Stimulated activated CD4-positive, alpha-beta T cell treated with anti-CD3 and anti-CD28 coated beads, Interleukin-15, amount 100 ng/mL, for 1 hour (primary cell): Measurements from ENCODE around the gene LYPD4.
"Not testable (repeated sequence)": the region's sequence is repeated elsewhere in the genome, so short reads cannot be mapped to it uniquely, and the experiment has no call there.

ENCODE experiments used
- DNase-seq, 2 donors: peaks; one replicate each; pipeline ENCODE4 v3.0.0-alpha.2; 2020; ENCODE audit warnings: low read depth in 1 of 2, low spot score in 1 of 2

LYPD4 gene

DNA sequence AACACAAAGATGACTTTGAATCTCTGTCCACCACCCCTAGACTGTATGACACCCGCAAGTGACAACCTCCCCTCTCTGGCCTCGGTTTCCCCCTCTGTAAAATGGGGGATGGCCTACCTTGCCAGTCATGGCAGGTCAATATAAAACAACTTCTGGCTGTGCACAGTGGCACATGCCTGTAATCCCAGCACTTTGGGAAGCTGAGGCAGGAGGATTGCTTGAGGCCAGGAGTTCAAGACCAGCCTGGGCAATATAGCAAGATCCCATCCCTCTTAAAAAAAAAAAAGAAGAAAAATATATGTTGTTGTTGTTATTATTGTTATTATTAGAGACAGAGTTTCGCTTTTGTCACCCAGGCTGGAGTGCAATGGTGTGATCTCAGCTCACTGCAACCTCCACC is 31.5 kb upstream of the LYPD4 start:
- DNase-seq: not testable (repeated sequence)

DNA sequence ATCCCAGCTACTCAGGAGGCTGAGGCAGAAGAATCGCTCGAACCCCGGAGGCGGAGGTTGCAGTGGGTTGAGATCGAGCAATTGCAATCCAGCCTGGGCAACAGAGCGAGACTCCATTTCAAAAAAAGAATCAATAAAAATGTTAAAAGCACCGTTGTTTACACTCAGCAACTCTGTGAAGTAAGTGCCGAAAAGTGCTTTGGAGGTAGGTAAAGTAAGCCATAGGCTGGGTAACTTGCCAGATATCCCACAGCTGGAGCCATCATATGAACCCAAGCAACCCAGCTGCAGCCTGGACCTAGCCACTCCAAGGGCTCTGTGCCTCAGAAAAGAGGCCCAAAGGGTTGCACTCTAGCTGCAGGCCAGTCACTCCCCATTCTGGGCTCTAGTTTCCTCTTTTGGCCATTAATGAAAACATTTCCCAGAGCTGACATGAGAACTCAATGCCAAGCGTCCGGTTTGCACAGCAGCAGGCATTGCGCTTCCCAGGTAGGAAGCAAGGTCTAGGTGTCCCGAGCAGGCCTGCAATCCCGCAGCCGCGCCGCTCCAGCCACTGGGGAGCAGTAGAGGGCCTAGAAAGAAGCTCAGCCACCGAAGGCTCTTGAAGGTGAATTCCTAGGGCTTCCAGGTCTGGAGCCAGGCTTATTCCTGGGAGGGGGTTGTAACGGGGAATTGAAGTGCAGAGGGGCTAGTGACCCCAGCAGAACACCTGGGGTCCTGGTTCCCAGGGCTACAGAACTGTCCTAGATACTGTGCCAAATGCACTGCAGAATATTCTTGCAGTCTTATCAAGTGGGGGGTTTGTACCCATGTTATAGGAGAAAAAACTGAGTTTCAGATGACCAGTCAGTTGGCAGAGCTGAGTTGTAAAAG is 28.5 kb upstream of the LYPD4 start:
- DNase-seq: peak; percentile 42 to 61

DNA sequence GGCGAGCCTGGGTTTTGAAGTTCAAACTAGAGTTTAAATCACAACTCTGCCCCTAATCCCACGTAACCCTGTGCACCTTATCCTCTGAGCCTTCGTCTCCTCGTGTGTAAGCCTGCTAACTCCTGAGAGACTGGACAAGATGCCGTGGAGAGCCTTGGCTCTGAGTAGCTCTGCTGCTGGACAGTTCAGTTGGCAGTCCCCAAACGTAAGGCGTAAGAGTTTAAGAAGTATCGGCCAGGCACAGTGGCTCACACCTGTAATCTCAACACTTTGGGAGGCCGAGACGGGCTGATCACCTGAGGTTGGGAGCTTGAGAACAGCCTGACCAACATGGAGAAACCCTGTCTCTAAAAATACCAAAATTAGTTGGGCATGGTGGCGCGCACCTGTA is 27.9 kb upstream of the LYPD4 start:
- no peak for DNase-seq

DNA sequence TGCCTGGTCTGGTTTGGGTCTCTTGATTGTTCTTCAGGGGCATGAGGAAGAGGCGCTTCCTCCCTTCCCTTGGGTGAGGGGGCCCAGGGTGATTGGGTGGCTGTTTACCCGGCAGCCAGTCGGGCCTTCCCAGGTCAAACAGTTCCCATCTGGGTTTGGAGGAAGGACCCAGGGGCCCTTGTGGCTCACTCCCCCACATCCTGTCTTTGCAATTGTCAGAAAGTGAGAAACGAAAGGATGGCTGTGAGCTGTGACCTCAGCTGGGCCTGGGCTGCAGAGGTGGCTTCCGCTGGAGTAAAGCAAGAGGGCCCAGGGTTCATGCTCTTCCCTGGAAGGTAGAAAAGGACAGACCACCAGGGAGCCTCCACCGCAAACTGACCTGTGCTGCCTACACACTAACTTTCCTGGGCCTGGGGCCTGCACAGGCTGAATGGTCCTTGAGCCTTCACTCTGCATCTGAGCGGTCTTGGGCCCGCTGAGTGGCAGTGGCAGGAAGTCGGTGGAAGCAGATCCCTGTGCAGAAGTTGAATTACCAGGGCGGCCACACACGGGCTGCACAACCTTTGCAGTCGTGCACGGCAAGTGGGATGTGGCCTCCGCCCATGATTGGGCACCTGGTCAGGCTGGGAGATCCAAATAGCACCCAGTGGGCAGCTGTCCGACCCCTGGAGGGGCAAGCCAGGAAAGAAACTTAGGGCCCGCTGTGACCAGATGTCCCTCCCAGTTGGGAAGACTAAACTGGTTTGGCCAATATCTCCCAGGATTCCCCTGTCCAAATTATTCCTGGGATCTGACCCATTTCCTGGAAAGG is 27.3 kb upstream of the LYPD4 start:
- peak in 1 of 2 donors; percentile 22 for DNase-seq

DNA sequence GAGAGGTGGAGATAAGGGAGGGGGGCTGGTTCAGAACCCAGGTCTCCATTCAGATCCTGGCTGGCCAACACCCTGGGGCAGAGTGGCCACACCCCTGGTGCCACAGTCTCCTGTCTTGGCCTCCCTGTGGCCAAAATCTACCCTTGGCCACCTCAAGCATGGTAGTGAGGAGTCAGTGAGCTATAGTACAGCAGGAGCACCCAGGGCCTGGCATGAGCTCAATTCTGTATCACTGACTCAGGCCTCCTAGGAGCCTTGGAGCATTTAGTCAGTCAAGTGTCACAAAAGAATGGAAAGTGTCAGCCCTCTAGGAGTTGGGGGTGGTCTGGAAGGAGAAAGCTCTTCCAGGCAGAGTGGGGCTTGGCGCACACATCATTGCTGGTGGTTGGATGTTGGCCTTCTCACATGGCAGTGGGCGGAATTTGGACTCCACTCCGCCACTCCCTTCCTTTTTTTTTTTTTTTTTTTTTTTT is 26.0 kb upstream of the LYPD4 start:
- DNase-seq: no peak

DNA sequence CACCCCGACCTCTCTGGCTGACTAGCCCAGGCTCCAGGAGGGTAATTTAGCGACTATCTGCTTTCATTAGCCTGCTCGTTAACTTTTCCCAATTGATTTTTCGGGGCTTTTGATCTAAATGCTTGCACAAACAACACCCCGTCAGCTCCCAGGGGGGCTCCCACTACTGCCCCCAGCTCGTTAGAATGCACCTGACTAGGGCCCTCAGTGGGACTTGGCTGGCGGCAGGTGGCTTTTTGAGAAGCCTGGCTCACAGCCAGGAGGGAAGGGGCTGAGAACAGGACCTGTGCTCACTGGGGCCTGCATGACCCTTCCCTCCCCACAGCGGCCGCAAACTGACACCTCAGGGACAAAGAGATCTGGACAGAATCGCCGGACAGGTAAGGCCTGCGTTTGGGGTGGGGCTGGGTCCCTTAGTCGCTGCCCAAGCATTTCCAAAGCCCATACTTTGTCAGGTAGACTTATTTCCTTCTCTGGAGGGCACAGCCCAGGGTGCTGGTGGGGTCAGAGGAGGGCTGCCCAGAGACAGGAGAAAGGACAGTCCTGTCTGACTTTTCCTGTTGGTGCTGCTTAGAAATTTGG is 25.0 kb upstream of the LYPD4 start:
- no peak for DNase-seq

DNA sequence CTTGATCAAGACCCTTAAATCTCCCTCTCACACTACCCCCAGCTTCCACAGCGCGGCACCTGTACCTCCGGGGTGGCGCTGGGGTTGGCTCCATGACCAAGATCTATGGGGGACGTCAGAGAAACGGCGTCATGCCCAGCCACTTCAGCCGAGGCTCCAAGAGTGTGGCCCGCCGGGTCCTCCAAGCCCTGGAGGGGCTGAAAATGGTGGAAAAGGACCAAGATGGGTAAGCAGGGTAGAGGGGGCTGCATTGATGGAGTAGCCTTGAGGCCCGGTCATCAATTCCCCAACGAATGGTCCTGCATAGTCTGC is 24.5 kb upstream of the LYPD4 start:
- no peak for DNase-seq

DNA sequence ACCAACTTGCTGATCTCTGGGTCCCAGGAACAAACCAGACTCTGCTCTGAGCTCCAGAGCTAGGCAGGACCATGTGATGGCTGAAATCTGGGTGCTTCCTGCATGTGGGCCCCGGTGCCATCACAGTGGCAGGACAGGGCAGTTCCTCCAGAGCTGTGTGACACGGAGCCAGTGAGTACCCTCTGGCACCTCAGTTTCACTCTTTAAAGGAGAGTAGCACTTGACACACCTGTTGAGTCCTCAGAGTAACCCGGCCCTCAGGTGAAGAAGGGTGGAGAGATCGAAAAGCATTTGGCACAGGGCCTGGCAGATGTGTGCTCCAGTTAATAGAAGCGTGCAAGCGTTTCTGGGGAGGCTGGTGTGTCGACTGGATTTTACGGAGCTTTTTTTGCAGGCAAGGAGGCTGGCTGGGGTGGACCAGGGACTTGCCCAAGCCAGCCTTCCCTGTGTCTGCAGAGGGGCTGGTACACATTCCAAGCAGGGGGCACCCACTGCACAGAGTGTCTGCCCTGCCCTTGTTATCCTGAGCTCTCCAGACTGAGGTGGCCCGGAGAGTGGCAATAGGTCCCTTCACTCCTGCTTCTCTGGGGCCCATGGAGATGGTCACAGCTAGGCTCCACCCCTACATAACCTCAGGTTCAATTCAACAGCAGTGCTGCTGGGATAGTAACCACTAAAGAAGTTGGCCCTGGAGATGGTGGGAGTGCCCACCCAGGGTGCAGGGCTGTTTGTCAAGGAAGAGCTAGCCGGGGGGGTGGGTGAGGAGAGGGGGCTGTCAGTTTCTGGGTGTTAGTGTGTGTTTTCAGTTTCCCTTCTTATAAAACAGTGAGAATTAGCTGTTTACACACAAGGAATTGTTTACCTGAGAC is 23.9 kb upstream of the LYPD4 start:
- DNase-seq: no peak

DNA sequence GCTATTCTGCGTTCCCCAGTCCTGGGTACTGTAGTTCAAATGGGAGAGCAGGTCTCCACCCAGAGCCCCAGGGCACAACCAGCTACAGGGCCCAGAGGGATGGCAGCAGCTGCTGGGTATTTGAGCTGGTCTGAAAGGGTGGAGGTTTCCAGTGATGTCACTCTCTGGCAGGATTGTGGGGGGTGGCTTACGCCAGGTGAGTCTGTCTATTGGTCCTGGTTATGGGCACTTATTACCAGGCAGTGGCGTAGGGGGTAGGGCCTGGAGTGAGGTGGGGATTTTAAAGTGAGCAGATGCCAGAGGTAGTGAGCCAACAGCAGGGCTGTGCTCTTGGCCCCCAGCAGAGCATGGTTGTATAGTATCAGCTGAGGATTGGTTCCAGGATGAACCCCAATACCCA is 21.8 kb upstream of the LYPD4 start:
- no peak for DNase-seq

DNA sequence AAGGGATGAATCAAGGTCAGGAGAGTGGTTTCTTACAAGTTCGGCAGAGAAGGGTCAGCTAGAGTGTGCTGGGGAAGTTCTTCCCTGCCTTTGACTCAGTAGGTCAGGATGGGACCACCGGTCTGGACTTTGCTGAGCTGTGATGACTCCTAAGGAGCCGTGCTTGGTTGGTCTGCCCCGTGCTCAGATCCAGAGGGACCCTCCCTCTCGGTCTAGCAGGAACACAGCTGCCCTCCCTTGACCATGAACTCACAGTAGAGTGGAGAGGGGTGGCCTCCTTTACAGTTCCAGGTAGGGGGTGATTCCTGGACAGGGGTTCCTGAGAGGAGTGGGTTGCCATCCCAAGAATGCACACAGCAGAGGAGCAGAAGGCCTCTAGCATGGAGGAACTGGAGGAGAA is 19.9 kb upstream of the LYPD4 start:
- no peak for DNase-seq

DNA sequence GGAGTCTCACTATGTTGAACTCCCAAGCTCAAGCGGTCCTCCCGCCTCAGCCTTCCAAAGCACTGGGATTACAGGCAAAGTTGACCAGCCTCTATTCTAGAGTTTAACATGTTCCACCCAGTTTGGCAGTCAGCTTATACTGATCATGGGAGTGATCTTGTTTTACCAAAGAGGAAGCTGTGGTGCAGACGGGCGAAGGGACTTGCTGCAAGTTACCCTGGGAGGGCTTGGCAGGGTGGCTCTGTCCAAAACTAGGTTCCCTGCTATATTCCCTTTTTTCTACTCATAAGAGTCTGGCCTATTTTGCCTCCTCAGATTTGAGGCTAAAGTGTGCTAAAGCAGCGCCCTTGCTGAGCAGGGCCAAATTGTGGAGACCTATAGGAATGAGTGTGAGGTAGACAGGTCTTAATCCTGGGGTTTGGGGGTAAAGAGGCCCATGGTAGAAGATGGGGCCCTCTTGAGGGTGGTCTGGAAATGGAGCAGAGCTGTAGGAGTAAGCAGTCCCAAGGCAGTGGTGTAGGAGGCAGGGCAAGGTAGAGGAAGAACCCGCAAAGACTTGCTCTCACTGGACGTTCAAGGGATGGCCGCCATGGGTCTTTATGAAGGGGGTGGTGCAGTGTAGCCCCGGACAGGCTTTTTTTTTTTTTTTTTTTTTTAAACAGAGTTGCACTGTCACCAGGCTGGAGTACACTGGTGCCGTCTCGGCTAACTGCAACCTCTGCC is 18.9 kb upstream of the LYPD4 start:
- no peak for DNase-seq

DNA sequence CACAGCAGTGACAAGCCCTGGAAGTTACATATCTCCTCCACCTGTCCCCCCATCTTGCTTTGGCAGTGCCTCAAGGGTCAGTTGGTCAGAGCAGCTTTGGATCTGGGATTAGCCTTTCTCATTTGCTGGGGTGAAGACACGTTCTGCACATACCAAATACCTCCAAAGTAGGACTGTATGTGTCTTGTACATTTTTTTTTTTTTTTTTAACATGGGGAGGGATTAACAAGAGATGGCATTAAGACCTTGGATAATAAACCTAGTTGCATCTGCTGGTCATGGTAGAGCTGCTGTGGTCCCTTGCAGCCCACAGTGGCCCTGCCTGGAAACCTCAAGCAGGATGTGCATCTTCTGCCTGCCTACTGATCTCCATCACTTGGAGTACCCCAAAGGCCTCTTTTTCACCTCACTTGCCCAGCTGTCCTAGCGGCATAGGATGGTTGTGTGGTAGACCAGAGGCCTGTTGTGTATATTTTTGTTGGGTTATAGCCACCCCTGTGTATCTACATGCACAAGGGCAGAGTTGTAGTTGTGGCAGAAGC is 18.0 kb upstream of the LYPD4 start:
- no peak for DNase-seq

DNA sequence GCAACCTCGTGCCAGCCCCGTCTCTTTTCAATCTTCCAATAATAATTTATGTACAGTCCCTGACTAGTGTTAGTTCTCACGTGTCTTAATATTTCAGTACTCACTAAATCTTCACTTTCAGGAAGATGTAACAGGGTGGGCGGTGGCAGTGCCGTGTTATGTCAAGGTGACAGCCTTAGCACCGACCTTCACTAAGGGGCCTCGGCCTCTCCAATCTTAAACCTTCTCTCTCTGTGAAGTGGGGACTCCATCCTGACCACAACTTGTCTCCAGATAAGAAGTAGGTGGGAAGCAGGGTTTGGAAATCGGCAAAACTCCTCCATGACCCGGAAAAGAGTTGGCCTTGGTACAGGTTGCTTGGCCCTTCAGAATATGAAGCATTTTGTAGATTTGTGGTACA is 17.4 kb upstream of the LYPD4 start:
- no peak for DNase-seq

DNA sequence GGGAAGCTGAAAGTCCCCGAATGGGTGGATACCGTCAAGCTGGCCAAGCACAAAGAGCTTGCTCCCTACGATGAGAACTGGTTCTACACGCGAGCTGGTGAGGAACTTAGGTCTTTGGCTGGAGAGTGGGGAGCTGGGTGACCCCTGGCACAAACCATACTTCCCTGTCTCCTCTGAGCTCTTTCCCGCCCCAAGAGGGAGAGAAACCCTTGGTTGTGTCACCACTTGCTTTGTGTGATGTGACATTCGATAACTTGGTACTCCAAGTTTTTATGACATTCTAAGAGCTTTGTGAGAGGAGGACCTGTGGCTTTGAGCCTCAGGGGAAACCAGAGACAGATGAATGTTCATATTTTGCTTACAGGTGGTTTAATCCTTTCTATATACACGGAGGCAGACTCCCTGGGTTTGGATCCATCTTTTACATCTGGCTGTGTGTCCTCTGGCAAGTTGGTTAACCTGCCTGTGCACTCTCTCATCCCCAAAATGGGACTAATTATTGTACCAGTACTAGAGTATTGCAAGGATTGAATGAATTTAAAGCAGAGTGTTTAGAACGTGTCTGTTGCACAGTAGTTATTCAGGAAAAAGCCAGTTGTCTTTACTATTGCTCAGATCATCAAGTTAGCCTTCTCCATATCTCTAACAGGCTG is 16.8 kb upstream of the LYPD4 start:
- no peak for DNase-seq

DNA sequence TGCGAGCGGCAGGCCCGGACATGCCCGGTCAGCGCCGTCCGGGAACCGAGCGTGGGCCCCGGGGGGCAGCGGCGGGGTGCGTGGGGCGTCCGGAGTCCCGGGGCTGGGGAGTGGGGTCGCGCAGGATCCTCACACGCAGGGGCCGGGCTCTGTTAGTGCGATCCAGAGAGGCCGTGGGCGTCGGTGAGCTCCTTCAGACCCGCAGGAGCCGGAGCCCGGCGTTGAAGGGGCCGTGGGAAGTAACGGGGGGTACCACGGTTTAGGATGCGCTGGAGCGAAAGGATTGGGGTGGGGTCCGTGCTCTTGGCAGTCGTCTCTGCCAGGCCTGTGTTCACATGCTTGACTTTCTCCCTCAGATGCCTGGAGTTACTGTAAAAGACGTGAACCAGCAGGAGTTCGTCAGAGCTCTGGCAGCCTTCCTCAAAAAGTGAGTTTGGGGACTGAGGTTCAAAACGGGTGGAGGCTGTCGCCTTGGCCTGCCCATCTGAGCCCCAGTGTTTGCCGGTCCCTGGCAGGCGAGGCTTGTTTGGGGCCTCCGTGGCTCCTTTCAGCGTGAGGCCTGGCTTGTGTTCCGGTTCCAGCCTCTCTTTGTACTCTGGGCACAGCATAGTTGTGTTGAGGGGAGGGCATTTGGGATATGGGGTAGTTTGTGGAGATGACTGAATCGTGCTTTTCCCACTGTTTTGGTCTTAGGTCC is 16.1 kb upstream of the LYPD4 start:
- no peak for DNase-seq

DNA sequence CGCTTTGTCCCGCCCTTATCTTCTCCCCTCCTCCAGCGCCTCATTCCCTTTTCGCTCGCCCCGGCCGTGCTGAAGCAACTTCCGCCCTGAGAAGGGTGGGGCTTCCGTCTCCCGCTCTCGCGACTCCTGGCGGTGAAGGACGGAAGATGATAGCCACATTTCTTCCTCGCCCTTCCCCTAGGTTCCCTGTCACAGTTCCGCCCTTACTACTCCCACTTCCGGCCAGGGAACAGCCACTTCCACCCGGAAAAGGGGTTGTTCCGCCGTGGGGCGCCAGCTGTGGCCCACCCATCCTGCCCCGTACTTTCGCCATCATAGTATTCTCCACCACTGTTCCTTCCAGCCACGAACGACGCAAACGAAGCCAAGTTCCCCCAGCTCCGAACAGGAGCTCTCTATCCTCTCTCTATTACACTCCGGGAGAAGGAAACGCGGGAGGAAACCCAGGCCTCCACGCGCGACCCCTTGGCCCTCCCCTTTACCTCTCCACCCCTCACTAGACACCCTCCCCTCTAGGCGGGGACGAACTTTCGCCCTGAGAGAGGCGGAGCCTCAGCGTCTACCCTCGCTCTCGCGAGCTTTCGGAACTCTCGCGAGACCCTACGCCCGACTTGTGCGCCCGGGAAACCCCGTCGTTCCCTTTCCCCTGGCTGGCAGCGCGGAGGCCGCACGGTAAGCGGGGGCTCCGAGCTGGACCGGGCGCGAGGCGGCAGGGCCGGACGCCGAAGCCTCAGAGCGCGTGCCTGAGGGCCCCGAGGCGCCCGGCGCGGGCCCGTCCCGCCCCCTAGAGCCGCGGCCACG is 15.3 kb upstream of the LYPD4 start, which contains the start of gene RPS19:
RPS19 (plus strand) TSS at position 638 of the 801 bp plus-strand sequence. CDS start 520 bp downstream, outside the sequence.
- DNase-seq: peak; percentile 97

DNA sequence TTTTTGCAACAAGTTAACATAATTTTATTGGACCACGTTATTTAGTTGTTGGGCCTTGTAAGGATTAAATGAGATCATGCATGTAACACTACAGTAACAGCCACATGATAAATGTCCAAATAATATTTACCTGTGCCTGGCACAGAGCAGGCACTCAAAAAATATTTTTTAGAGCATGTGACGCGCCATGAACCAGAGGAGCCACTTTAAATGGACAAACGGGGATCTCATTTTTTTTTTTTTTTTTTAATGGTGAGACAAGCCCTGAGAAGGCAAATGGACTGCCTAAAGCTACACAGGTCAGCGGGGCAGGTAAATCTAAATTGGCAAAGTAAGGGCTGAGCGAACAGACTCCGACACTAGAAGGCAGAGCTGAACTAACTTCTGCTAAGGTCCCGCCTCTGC is 14.7 kb upstream of the LYPD4 start:
- no peak for DNase-seq

DNA sequence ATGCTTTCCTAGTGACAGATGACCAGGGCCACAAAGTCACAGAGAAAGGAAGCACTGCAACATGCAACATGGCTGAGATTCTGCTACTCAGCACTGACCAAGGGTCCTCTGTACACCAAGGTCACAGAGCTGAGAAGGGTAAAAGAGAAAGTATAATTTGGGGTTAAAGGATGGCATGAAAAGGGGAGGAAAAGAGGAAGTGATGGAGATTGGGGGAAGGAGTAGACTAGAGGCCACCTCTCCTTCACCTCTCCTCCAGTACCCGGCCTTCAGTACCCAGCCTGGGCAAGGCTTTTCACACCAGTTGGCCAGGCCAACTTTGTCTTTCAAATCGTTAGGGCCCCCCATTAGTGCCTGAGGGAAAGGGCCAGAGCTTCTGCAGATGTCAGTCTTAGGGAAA is 9.3 kb upstream of the LYPD4 start:
- no peak for DNase-seq
